HUES64 (cell line): ENCODE results near the gene TTLL10.

Experiments
- H3K27ac ChIP-seq: 2 replicates; pipeline ENCODE4 v1.7.0; 2013; ENCODE audit warnings: low read depth, low read length, inconsistent platforms
- H3K27me3 ChIP-seq: 2 replicates; pipeline ENCODE4 v1.6.1; 2013; ENCODE audit warnings: mild to moderate bottlenecking, low read length; ENCODE audit not compliant: insufficient read depth
- H3K36me3 ChIP-seq: 2 replicates; pipeline ENCODE4 v1.6.1; 2013; ENCODE audit warnings: mild to moderate bottlenecking, low read length; ENCODE audit not compliant: insufficient read depth
- H3K4me1 ChIP-seq: 2 replicates; pipeline ENCODE4 v1.6.1; 2013; ENCODE audit warnings: mild to moderate bottlenecking, low read length, moderate library complexity; ENCODE audit not compliant: insufficient read depth
- H3K4me3 ChIP-seq: 2 replicates; pipeline ENCODE4 v1.5.1; 2013; ENCODE audit warnings: mild to moderate bottlenecking, low read length, moderate library complexity
- H3K9ac ChIP-seq: 2 replicates; pipeline ENCODE4 v1.6.1; 2013; ENCODE audit warnings: mild to moderate bottlenecking, low read depth, low read length
- H3K9me3 ChIP-seq: 2 replicates; pipeline ENCODE4 v1.6.1; 2013; ENCODE audit warnings: low read depth, low read length; ENCODE audit not compliant: insufficient read depth
- WGBS: fragments of 150-250, 120-280 bp; methylation state at CpG from one replicate; pipeline ENCODE4 v1.1.7; 2013; ENCODE audit warnings: missing lambda C conversion rate; 5-methylcytosine and 5-hydroxymethylcytosine counted together

Gene TTLL10

GRCh38 chr1:1166642-1167397, 6.9 kb upstream of the TTLL10 start:
- 89% methylated on average over 44 of the region's 44 CpGs for WGBS
- H3K36me3 ChIP-seq: no peaks in the 10 kb centered on the region
- no peak overlapping the region for H3K4me3 ChIP-seq
- no peak overlapping the region for H3K27ac ChIP-seq
- no peak overlapping the region for H3K9ac ChIP-seq
- no peaks in the 10 kb centered on the region for H3K9me3 ChIP-seq
- H3K4me1 ChIP-seq: peaks cover 7% of the 10 kb centered on the region; the same call in 1 of the 2 replicates
- H3K27me3 ChIP-seq: no peaks in the 10 kb centered on the region

GRCh38 chr1:1167398-1167821, 6.3 kb upstream of the TTLL10 start:
- WGBS: 90% methylated on average over 20 of the region's 20 CpGs
- Histone ChIP-seq H3K27me3 (no peaks in the 10 kb centered on the region), H3K4me3 (no peak overlapping the region), H3K9me3 (no peaks in the 10 kb centered on the region), H3K9ac (no peak overlapping the region), H3K4me1 (peaks cover 7% of the 10 kb centered on the region; the same call in 1 of the 2 replicates), H3K27ac (no peak overlapping the region), H3K36me3 (no peaks in the 10 kb centered on the region)

- Histone ChIP-seq H3K9ac (no peak overlapping the region), H3K27ac (no peak overlapping the region), H3K4me1 (peaks cover 7% of the 10 kb centered on the region; the same call in 1 of the 2 replicates), H3K9me3 (no peaks in the 10 kb centered on the region), H3K36me3 (no peaks in the 10 kb centered on the region), H3K4me3 (no peak overlapping the region), H3K27me3 (no peaks in the 10 kb centered on the region)
- WGBS: 93% methylated on average over 36 of the region's 36 CpGs
Observed at GRCh38 chr1:1167841-1168450, 5.7 kb upstream of the TTLL10 start.

GRCh38 chr1:1168451-1169411, 4.9 kb upstream of the TTLL10 start:
- Histone ChIP-seq H3K27ac (no peak overlapping the region), H3K36me3 (no peaks in the 10 kb centered on the region), H3K9me3 (no peaks in the 10 kb centered on the region), H3K9ac (no peak overlapping the region), H3K27me3 (no peaks in the 10 kb centered on the region), H3K4me3 (no peak overlapping the region), H3K4me1 (peaks cover 12% of the 10 kb centered on the region; the same call in 1 of the 2 replicates)
- 90% methylated on average over 37 of the region's 37 CpGs for WGBS

GRCh38 chr1:1169429-1170214, 4.1 kb upstream of the TTLL10 start:
- Histone ChIP-seq H3K27me3 (0 out of 2 replicates have a peak, but pooled peaks cover 4% of the 10 kb centered on the region), H3K9ac (no peak overlapping the region), H3K36me3 (no peaks in the 10 kb centered on the region), H3K9me3 (no peaks in the 10 kb centered on the region), H3K4me1 (0 out of 2 replicates have a peak, but pooled peaks cover 4% of the 10 kb centered on the region), H3K27ac (no peak overlapping the region), H3K4me3 (no peak overlapping the region)
- 85% methylated on average over 32 of the region's 32 CpGs for WGBS

GRCh38 chr1:1170215-1171091, 3.2 kb upstream of the TTLL10 start:
- 0 out of 2 replicates have a peak, but pooled peaks cover 4% of the 10 kb centered on the region for H3K4me1 ChIP-seq
- H3K27ac ChIP-seq: no peak overlapping the region
- H3K27me3 ChIP-seq: 0 out of 2 replicates have a peak, but pooled peaks cover 4% of the 10 kb centered on the region
- H3K4me3 ChIP-seq: no peak overlapping the region
- no peaks in the 10 kb centered on the region for H3K36me3 ChIP-seq
- H3K9ac ChIP-seq: no peak overlapping the region
- H3K9me3 ChIP-seq: no peaks in the 10 kb centered on the region
- WGBS: 75% methylated on average over 25 of the region's 26 CpGs

GRCh38 chr1:1171161-1171545, 2.5 kb upstream of the TTLL10 start:
- Histone ChIP-seq H3K27ac (no peak overlapping the region), H3K4me3 (no peak overlapping the region), H3K36me3 (no peaks in the 10 kb centered on the region), H3K9ac (no peak overlapping the region), H3K27me3 (0 out of 2 replicates have a peak, but pooled peaks cover 4% of the 10 kb centered on the region), H3K9me3 (no peaks in the 10 kb centered on the region), H3K4me1 (0 out of 2 replicates have a peak, but pooled peaks cover 4% of the 10 kb centered on the region)
- 89% methylated on average over 12 of the region's 12 CpGs for WGBS

GRCh38 chr1:1171546-1172340, 1.9 kb upstream of the TTLL10 start:
- Histone ChIP-seq H3K9ac (no peak overlapping the region), H3K4me3 (no peak overlapping the region), H3K9me3 (no peaks in the 10 kb centered on the region), H3K27me3 (0 out of 2 replicates have a peak, but pooled peaks cover 4% of the 10 kb centered on the region), H3K27ac (no peak overlapping the region), H3K4me1 (peaks cover 5% of the 10 kb centered on the region; the same call in 1 of the 2 replicates), H3K36me3 (no peaks in the 10 kb centered on the region)
- WGBS: 94% methylated on average over 33 of the region's 33 CpGs

GRCh38 chr1:1173061-1173792, 453 bp upstream of the TTLL10 start:
- Histone ChIP-seq H3K27me3 (0 out of 2 replicates have a peak, but pooled peaks cover 4% of the 10 kb centered on the region), H3K27ac (no peak overlapping the region), H3K9me3 (no peaks in the 10 kb centered on the region), H3K9ac (no peak overlapping the region), H3K4me3 (peak overlapping the region; percentile 33; the same call in 1 of the 2 replicates), H3K4me1 (peaks cover 7% of the 10 kb centered on the region; the same call in 1 of the 2 replicates), H3K36me3 (no peaks in the 10 kb centered on the region)
- 74% methylated on average over 32 of the region's 32 CpGs for WGBS
